MCF 10A (cell line): ENCODE data around the gene LHFPL3. TPM values are rescaled to one million over a fixed set of nuclear protein-coding genes. Genes with fewer than 3 reads are reported as not detected.

Experiments
- BruUV-seq: library from RNA; stranded (reverse); fragments of 400-500 nt; replicated peaks from 2 replicates; lab custom pipeline; 2021; lab: Mats Ljungman, UMichigan
- CTCF ChIA-PET: fragments of 300-600 bp; sonication (Branson Sonifier 250); formaldehyde crosslinking; extraction: SDS; loops from one replicate; lab custom pipeline; 2021; ENCODE audit warnings: antibody characterized with exemption, inconsistent platforms; lab: Yijun Ruan, JAX
- POLR2A ChIA-PET: fragments of 300-600, 350-650 bp; sonication (Branson Sonifier 250); formaldehyde crosslinking; extraction: SDS; loops from one replicate; lab custom pipeline; 2020; ENCODE audit warnings: antibody characterized with exemption, inconsistent platforms; lab: Yijun Ruan, JAX
- DNase-seq: peaks from one replicate; pipeline ENCODE4 v3.0.0-alpha.2; 2018; ENCODE audit not compliant: unreplicated experiment
- H3K27ac Mint-ChIP-seq: one replicate; pipeline ENCODE4 v1.8.0; 2022; ENCODE audit warnings: mild to moderate bottlenecking, low read depth, mixed read lengths; ENCODE audit not compliant: unreplicated experiment
- H3K27me3 Mint-ChIP-seq: one replicate; pipeline ENCODE4 v1.8.0; 2022; ENCODE audit warnings: mixed read lengths; ENCODE audit not compliant: insufficient read depth, unreplicated experiment
- H3K36me3 Mint-ChIP-seq: one replicate; pipeline ENCODE4 v1.8.0; 2022; ENCODE audit warnings: mild to moderate bottlenecking, moderate library complexity, mixed read lengths; ENCODE audit not compliant: insufficient read depth, unreplicated experiment
- H3K4me1 Mint-ChIP-seq: one replicate; pipeline ENCODE4 v1.8.0; 2022; ENCODE audit warnings: mixed read lengths; ENCODE audit not compliant: insufficient read depth, unreplicated experiment
- H3K4me3 Mint-ChIP-seq: one replicate; pipeline ENCODE4 v1.8.0; 2022; ENCODE audit warnings: mild to moderate bottlenecking, moderate library complexity, mixed read lengths; ENCODE audit not compliant: unreplicated experiment
- H3K9me3 Mint-ChIP-seq: one replicate; pipeline ENCODE4 v1.8.0; 2022; ENCODE audit warnings: mixed read lengths; ENCODE audit not compliant: unreplicated experiment
- intact Hi-C: fragments of 100-400 bp; cut with micrococcal nuclease; formaldehyde crosslinking; loops from 2 replicates; pipeline ENCODE4 v1.14.1; 2022
- total RNA-seq: library from RNA; stranded (reverse); gene quantifications from 2 replicates; pipeline ENCODE4 v1.2.3, GENCODE V29; 2022
- TF ChIP-seq, protein P1 (sequence below): fragments of 200-600 bp; IDR thresholded peaks from one replicate; pipeline ENCODE4 v1.8.0; 2022; ENCODE audit warnings: antibody characterized with exemption, mild to moderate bottlenecking; ENCODE audit not compliant: unreplicated experiment

LHFPL3 gene
- total RNA-seq, 1 experiment from 2014 or later, result not detected

DNA sequence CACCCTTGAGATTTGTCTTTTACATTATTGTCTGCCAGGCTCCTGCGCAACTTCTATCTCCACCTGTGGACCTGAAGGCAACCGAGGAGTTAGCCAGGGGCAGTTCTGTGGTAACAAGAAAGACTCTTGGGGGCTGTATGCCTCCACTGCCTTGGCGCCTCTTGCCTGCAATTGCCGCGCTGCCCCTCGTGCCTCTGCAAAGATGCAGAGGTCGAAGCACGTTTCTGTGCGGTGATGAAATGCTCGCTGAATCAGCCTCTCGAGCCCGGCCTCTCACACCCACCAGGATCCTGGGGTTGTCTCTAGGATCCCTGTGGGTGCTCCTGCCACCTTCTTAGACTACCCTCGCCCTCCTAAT, 486 bp upstream of the LHFPL3 start:
- Mint-ChIP-seq H3K36me3 (no peaks in the 10 kb centered on the region), H3K4me3 (no peak overlapping the region), H3K27ac (no peak overlapping the region), H3K9me3 (no peaks in the 10 kb centered on the region), H3K27me3 (peaks cover 49% of the 10 kb centered on the region), H3K4me1 (no peaks in the 10 kb centered on the region)
- BruUV-seq, result no TSS peak
- no peak for DNase-seq
- CTCF ChIA-PET, result no interaction called here
- intact Hi-C loops, result no loop called here
- POLR2A ChIA-PET, result no interaction called here
- TF ChIP-seq, protein P1, sequence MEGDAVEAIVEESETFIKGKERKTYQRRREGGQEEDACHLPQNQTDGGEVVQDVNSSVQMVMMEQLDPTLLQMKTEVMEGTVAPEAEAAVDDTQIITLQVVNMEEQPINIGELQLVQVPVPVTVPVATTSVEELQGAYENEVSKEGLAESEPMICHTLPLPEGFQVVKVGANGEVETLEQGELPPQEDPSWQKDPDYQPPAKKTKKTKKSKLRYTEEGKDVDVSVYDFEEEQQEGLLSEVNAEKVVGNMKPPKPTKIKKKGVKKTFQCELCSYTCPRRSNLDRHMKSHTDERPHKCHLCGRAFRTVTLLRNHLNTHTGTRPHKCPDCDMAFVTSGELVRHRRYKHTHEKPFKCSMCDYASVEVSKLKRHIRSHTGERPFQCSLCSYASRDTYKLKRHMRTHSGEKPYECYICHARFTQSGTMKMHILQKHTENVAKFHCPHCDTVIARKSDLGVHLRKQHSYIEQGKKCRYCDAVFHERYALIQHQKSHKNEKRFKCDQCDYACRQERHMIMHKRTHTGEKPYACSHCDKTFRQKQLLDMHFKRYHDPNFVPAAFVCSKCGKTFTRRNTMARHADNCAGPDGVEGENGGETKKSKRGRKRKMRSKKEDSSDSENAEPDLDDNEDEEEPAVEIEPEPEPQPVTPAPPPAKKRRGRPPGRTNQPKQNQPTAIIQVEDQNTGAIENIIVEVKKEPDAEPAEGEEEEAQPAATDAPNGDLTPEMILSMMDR, result no peak

GRCh38 chr7:104328970-104329825, 795 bp downstream of the LHFPL3 start:
- CTCF ChIA-PET, result interaction anchor here (0.6 kb wide), 1 partner anchor 806 kb away, joined by 3 read pairs; no protein-coding TSS in a partner anchor
- no peak overlapping the region for H3K27ac Mint-ChIP-seq
- H3K9me3 Mint-ChIP-seq, result no peaks in the 10 kb centered on the region
- H3K36me3 Mint-ChIP-seq, result no peaks in the 10 kb centered on the region
- no TSS peak for BruUV-seq
- no peak overlapping the region for H3K4me3 Mint-ChIP-seq
- intact Hi-C loops, result no loop called here
- no peaks in the 10 kb centered on the region for H3K4me1 Mint-ChIP-seq
- H3K27me3 Mint-ChIP-seq, result peaks cover 60% of the 10 kb centered on the region
- no peak for DNase-seq
- POLR2A ChIA-PET, result no interaction called here
- TF ChIP-seq, protein P1, result no peak

DNA sequence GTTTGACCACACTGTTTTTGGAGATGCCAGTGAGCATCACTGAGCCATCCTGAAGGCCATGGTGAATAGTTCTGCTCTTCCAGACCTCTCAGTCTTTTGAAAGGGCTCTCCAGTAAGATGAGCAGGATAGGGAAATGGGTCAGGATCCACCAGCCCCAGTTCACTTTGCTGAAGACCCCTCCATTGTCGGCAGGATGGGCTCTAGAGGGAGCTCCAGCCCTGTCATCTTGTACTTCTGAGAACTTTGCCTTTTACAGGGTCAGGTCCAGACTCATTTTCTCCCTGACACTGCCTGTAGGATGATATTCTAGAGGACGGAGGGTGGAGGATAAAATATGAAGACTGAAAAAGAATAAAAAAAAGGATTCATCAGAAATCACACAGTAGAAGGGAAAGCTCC, 13.1 kb downstream of the LHFPL3 start:
- CTCF ChIA-PET, result interaction anchor here (0.7 to 1.1 kb wide), 2 partner anchors 506 to 510 kb away, joined by 3 read pairs; no protein-coding TSS in a partner anchor
- peaks cover 1% of the 10 kb centered on the region for H3K27me3 Mint-ChIP-seq
- intact Hi-C loops, result no loop called here

GRCh38 chr7:104352736-104353135, 24.3 kb downstream of the LHFPL3 start:
- ChIA-PET POLR2A (no interaction called here), CTCF (no interaction called here)
- Mint-ChIP-seq H3K36me3 (no peaks in the 10 kb centered on the region), H3K27me3 (peaks cover 55% of the 10 kb centered on the region), H3K27ac (no peak overlapping the region), H3K4me1 (no peaks in the 10 kb centered on the region), H3K4me3 (no peak overlapping the region), H3K9me3 (no peaks in the 10 kb centered on the region)
- DNase-seq, result no peak
- BruUV-seq, result no TSS peak
- intact Hi-C loops, result no loop called here
- TF ChIP-seq, protein P1, result no peak

More for the DNA sequence above, 13.1 kb downstream of the LHFPL3 start:
- TF ChIP-seq, protein P1, result no peak
- Mint-ChIP-seq H3K4me1 (no peaks in the 10 kb centered on the region), H3K4me3 (no peak overlapping the region), H3K36me3 (no peaks in the 10 kb centered on the region), H3K9me3 (no peaks in the 10 kb centered on the region), H3K27ac (no peak overlapping the region)
- peak; percentile 21 for DNase-seq
- POLR2A ChIA-PET, result no interaction called here
- no TSS peak for BruUV-seq
